AG04449 (cell line): Measurements from ENCODE around the gene SH2D3C.

Experiments
- CTCF ChIA-PET: fragments of 350-600 bp; formaldehyde crosslinking; extraction: SDS; loops from one replicate; lab custom pipeline; 2021; ENCODE audit warnings: antibody characterized with exemption; lab: Yijun Ruan, JAX
- POLR2A ChIA-PET: fragments of 400-600, 350-600 bp; formaldehyde crosslinking; extraction: SDS; loops from one replicate; lab custom pipeline; 2020; ENCODE audit warnings: antibody characterized with exemption, inconsistent platforms; lab: Yijun Ruan, JAX
- DNase-seq: peaks from one replicate; pipeline ENCODE4 v3.0.0-alpha.2; 2010; ENCODE audit warnings: low read depth, low spot score
- H3K4me3 ChIP-seq: 2 replicates; pipeline ENCODE4 v1.5.1; 2011; ENCODE audit warnings: low read depth, mild to moderate bottlenecking, control low read depth, low read length
- CTCF ChIP-seq: IDR thresholded peaks from one replicate; pipeline ENCODE4 v1.5.1; 2011; ENCODE audit warnings: mild to moderate bottlenecking, moderate library complexity, low read length, control low read depth, inconsistent platforms; ENCODE audit not compliant: insufficient read depth; ENCODE audit errors: missing control alignments

SH2D3C gene

GRCh38 chr9:127729522-127730256 is 48.8 kb downstream of the SH2D3C start:
- ChIA-PET POLR2A (no interaction called here), CTCF (interaction anchor here (0.7 to 2.8 kb wide), 5 partner anchors 10 to 144 kb away, joined by 3 to 9 read pairs (median 3); no protein-coding TSS in a partner anchor)
- TF ChIP-seq CTCF, result no peak
- no peak for DNase-seq
- no peak overlapping the region for H3K4me3 ChIP-seq

- POLR2A ChIA-PET, result no interaction called here
- CTCF ChIA-PET, result interaction anchor here (1.1 to 2.1 kb wide), 3 partner anchors 139 to 192 kb away, joined by 3 to 7 read pairs (median 5); no protein-coding TSS in a partner anchor
- no peak for TF ChIP-seq CTCF
- DNase-seq, result no peak
- H3K4me3 ChIP-seq, result no peak overlapping the region
Measured at GRCh38 chr9:127728808-127729207, 49.7 kb downstream of the SH2D3C start.

GRCh38 chr9:127726871-127727270 is 51.6 kb downstream of the SH2D3C start:
- no peak for DNase-seq
- TF ChIP-seq CTCF, result no peak
- POLR2A ChIA-PET, result no interaction called here
- CTCF ChIA-PET, result interaction anchor here (1.2 to 7.8 kb wide), 2 partner anchors 8 to 58 kb away, joined by 4 to 48 read pairs; partner anchors contain the start of genes CDK9 and TOR2A
- no peak overlapping the region for H3K4me3 ChIP-seq

GRCh38 chr9:127724012-127724411 is 54.5 kb downstream of the SH2D3C start:
- no peak for DNase-seq
- TF ChIP-seq CTCF, result no peak
- ChIA-PET POLR2A (interaction anchor here (1.0 kb wide), 1 partner anchor 21 kb away, joined by 3 read pairs; no protein-coding TSS in a partner anchor), CTCF (interaction anchor here (1.0 to 7.8 kb wide), 5 partner anchors 11 to 394 kb away, joined by 3 to 48 read pairs (median 4); partner anchors contain the start of genes STXBP1 and TOR2A)
- no peak overlapping the region for H3K4me3 ChIP-seq

GRCh38 chr9:127723444-127723843 is 55.0 kb downstream of the SH2D3C start:
- CTCF ChIA-PET, result interaction anchor here (1.0 to 7.8 kb wide), 5 partner anchors 12 to 394 kb away, joined by 3 to 48 read pairs (median 4); partner anchors contain the start of genes STXBP1 and TOR2A
- POLR2A ChIA-PET, result interaction anchor here (0.7 to 1.0 kb wide), 3 partner anchors 11 to 272 kb away, joined by 3 read pairs; partner anchors contain the start of genes LRSAM1, RPL12 and TOR2A
- H3K4me3 ChIP-seq, result no peak overlapping the region
- no peak for DNase-seq
- TF ChIP-seq CTCF, result no peak

- POLR2A ChIA-PET, result interaction anchor here (0.6 to 1.0 kb wide), 4 partner anchors 12 to 271 kb away, joined by 3 read pairs; partner anchors contain the start of genes LRSAM1, RPL12 and TOR2A
- TF ChIP-seq CTCF, result no peak
- H3K4me3 ChIP-seq, result no peak overlapping the region
- CTCF ChIA-PET, result interaction anchor here (1.0 to 7.8 kb wide), 3 partner anchors 12 to 198 kb away, joined by 4 to 48 read pairs (median 4); partner anchors contain the start of gene TOR2A
- DNase-seq, result no peak
Measured at GRCh38 chr9:127723013-127723412, 55.5 kb downstream of the SH2D3C start.
